Measurements from ENCODE around the gene ESRRA. TPM values are rescaled to one million over a fixed set of nuclear protein-coding genes. Genes with fewer than 3 reads are reported as not detected.

ESRRA gene
- total and polyA plus RNA-seq, 9 of the 15 experiments (the other 6 are each of a cell fraction or from before 2014, with no cell fraction given), result 0.27 to 89.7 (median 23.7) TPM

DNA sequence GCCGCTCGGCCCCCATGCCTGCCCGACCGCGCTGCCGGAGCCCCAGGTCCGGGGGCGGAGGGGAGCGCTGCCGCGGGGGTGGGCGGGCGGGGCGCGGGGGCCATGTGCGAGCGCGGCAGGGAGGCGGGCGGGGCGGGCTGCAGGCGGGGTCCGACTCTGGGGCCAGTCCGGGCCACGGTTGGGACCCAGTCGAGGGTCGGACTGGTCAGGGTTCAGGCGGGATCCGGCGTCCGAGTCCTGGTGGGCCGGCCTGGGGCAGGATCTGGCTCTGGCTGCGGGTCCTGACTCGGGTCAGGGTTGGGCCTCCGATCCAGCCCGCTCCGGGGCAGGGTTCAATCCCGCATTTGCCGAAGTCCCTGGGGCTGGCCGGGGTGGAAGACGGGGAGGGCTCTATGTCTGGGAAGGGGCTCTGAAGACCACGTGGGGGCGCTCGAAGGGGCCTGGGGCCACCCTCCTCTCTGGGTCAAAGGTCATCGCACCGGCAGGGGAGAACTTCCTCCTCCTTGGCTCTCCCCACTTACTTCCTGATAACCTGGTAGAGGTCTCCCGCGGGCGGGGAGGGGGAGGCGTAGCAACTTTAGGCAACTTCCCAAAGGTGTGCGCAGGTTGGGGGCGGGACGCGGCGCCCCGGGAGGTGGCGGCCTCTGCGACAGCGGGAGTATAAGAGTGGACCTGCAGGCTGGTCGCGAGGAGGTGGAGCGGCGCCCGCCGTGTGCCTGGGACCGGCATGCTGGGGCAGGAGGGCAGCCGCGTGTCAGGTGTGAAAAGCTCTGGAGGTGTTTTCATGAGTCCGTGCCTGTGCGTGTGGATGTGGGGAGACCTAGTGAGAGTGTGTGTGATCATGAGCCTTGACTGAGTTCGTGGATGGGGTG is 603 bp downstream of the ESRRA start (continued):
- TF ChIP-seq FOXP1 (CRISPR knock-in tag; IDR thresholded peaks at IDR 0.05) (0 out of 2 replicates have a peak, but pooled peaks have one; percentile 27), SRF (CRISPR knock-in tag; IDR thresholded peaks at IDR 0.05) (peak in 1 of 2 experiments; percentile 37; a peak in 1 of 4 replicates), KDM5B (IDR thresholded peaks at IDR 0.05; ENCODE audit: insufficient replicate concordance, low read depth, low read length) (peak; percentile 7), ETV6 (IDR thresholded peaks at IDR 0.05; ENCODE audit: borderline replicate concordance in 1 of 2, low read depth in 2 of 2, low read length in 1 of 2) (peak in 1 of 2 experiments; percentile 41; a peak in 1 of 4 replicates), ETV6 (CRISPR knock-in tag; IDR thresholded peaks at IDR 0.05; ENCODE audit: borderline replicate concordance) (no peak), ETV5 (CRISPR knock-in tag; IDR thresholded peaks at IDR 0.05; ENCODE audit: low read depth) (0 out of 2 replicates have a peak, but pooled peaks have one; percentile 15), XRCC5 (IDR thresholded peaks at IDR 0.05; ENCODE audit: low read depth, low read length) (0 out of 2 replicates have a peak, but pooled peaks have one; percentile 9)
- TF ChIP-seq, protein P1, sequence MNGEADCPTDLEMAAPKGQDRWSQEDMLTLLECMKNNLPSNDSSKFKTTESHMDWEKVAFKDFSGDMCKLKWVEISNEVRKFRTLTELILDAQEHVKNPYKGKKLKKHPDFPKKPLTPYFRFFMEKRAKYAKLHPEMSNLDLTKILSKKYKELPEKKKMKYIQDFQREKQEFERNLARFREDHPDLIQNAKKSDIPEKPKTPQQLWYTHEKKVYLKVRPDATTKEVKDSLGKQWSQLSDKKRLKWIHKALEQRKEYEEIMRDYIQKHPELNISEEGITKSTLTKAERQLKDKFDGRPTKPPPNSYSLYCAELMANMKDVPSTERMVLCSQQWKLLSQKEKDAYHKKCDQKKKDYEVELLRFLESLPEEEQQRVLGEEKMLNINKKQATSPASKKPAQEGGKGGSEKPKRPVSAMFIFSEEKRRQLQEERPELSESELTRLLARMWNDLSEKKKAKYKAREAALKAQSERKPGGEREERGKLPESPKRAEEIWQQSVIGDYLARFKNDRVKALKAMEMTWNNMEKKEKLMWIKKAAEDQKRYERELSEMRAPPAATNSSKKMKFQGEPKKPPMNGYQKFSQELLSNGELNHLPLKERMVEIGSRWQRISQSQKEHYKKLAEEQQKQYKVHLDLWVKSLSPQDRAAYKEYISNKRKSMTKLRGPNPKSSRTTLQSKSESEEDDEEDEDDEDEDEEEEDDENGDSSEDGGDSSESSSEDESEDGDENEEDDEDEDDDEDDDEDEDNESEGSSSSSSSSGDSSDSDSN (IDR thresholded peaks at IDR 0.05; ENCODE audit: borderline replicate concordance in 1 of 2, low read depth in 2 of 2, low read length in 2 of 2), result 0 out of 4 replicates have a peak, but pooled peaks of 1 of the 2 experiments have one; percentile 18
- TF ChIP-seq, protein P2, sequence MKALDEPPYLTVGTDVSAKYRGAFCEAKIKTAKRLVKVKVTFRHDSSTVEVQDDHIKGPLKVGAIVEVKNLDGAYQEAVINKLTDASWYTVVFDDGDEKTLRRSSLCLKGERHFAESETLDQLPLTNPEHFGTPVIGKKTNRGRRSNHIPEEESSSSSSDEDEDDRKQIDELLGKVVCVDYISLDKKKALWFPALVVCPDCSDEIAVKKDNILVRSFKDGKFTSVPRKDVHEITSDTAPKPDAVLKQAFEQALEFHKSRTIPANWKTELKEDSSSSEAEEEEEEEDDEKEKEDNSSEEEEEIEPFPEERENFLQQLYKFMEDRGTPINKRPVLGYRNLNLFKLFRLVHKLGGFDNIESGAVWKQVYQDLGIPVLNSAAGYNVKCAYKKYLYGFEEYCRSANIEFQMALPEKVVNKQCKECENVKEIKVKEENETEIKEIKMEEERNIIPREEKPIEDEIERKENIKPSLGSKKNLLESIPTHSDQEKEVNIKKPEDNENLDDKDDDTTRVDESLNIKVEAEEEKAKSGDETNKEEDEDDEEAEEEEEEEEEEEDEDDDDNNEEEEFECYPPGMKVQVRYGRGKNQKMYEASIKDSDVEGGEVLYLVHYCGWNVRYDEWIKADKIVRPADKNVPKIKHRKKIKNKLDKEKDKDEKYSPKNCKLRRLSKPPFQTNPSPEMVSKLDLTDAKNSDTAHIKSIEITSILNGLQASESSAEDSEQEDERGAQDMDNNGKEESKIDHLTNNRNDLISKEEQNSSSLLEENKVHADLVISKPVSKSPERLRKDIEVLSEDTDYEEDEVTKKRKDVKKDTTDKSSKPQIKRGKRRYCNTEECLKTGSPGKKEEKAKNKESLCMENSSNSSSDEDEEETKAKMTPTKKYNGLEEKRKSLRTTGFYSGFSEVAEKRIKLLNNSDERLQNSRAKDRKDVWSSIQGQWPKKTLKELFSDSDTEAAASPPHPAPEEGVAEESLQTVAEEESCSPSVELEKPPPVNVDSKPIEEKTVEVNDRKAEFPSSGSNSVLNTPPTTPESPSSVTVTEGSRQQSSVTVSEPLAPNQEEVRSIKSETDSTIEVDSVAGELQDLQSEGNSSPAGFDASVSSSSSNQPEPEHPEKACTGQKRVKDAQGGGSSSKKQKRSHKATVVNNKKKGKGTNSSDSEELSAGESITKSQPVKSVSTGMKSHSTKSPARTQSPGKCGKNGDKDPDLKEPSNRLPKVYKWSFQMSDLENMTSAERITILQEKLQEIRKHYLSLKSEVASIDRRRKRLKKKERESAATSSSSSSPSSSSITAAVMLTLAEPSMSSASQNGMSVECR (CRISPR knock-in tag; IDR thresholded peaks at IDR 0.05), result peak; percentile 73
